ENCODE results near the gene CUEDC1.

GRCh38 chr17:57931488-57932137 is 23.6 kb downstream of the CUEDC1 start:
- TF ChIP-seq, protein P1, sequence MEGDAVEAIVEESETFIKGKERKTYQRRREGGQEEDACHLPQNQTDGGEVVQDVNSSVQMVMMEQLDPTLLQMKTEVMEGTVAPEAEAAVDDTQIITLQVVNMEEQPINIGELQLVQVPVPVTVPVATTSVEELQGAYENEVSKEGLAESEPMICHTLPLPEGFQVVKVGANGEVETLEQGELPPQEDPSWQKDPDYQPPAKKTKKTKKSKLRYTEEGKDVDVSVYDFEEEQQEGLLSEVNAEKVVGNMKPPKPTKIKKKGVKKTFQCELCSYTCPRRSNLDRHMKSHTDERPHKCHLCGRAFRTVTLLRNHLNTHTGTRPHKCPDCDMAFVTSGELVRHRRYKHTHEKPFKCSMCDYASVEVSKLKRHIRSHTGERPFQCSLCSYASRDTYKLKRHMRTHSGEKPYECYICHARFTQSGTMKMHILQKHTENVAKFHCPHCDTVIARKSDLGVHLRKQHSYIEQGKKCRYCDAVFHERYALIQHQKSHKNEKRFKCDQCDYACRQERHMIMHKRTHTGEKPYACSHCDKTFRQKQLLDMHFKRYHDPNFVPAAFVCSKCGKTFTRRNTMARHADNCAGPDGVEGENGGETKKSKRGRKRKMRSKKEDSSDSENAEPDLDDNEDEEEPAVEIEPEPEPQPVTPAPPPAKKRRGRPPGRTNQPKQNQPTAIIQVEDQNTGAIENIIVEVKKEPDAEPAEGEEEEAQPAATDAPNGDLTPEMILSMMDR (IDR thresholded peaks at IDR 0.05; ENCODE audit: insufficient read depth, low read length) = no peak
- TF ChIP-seq POLR2AphosphoS5 (IDR thresholded peaks at IDR 0.05; ENCODE audit: low read depth) (no peak), SPI1 (IDR thresholded peaks at IDR 0.05; ENCODE audit: borderline replicate concordance, low read depth) (no peak), GABPA (IDR thresholded peaks at IDR 0.05; ENCODE audit: low read depth) (no peak)

Measured in HL-60 (cell line).